Fibroblast of upper back skin (primary cell): ENCODE measurements around the gene BPI.
"Not testable (repeated sequence)": the region's sequence is repeated elsewhere in the genome, so short reads cannot be mapped to it uniquely, and the experiment has no call there.

Source experiments
- DNase-seq: peaks from one replicate; pipeline ENCODE4 v3.0.0-alpha.2; 2013

BPI gene

DNA sequence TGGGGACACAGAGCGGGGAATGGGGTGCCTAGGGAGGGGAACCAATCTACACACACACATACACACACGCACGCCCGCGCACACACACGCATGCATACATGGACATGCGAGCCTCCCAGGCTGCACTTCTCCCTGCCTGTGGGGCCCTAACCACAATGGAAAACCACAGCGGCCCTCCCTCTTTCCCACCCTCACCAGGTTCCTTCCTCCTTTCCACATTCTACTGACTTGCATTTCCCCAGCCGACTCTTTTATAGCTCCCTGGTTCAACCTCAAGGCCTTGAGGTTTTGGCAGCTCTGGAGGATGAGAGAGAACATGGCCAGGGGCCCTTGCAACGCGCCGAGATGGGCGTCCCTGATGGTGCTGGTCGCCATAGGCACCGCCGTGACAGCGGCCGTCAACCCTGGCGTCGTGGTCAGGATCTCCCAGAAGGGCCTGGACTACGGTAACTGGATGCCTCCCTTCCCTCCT lies at the start of gene BPI:
TSS of gene BPI (plus strand) at position 249 of the 472 bp plus-strand sequence. CDS start at position 317, 68 bp downstream.
- peak; percentile 71 for DNase-seq

DNA sequence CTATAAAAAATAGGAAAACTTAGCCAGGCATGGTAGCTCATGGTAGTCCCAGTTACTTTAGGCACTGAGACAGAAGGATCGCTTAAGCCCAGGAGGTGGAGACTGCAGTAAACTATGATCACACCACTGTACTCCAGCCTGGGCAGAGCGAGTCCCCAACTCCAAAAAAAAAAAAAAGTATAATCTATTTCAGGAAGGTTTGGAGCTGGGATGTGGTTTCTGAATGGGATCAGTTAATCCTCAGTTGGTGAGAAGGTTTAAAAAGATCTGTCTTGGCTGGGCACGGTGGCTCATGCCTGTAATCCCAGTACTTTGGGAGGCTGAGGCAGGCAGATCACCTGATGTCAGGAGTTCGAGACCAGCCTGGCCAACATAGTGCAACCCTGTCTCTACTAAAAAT lies 49.3 kb upstream of the BPI start:
- not testable (repeated sequence) for DNase-seq

DNA sequence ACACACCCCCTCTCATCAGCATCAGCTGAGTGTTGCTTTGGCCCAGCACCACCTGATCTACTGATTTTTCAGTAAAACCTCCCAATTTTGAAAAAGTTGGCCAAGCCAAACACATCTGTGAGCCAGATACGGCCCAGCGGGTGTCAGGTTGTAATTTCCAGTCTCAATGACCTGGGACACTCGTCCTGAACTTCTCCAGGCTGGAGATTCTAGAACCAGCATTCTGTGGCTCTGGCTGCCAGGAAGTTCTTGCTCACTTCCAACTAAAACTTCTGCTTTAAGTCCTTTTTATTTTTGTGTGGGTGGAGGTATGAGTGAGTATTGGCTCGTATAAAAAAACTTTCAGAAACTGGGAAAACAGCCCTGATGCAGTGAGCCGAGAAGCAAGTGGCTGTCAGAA lies 48.6 kb upstream of the BPI start:
- DNase-seq, result no peak

DNA sequence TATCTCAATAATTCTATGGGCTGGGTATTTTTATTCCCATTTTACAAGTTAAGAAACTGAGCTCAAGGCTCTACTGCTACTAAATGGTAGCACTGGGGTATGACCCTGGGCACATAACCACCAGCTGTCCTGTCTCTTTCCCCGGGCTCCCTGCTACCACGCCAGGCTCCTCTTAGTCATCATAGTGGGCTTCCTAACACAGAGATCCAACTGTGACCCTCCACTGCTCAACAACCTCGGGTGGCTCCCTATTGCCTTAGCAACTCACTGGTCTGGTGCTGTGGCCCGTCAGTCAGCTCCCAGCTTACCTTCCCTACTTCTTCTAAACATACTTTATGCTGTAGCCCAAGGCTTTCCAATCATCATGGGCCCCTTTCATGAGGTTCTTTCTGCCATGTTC lies 47.9 kb upstream of the BPI start:
- no peak for DNase-seq

DNA sequence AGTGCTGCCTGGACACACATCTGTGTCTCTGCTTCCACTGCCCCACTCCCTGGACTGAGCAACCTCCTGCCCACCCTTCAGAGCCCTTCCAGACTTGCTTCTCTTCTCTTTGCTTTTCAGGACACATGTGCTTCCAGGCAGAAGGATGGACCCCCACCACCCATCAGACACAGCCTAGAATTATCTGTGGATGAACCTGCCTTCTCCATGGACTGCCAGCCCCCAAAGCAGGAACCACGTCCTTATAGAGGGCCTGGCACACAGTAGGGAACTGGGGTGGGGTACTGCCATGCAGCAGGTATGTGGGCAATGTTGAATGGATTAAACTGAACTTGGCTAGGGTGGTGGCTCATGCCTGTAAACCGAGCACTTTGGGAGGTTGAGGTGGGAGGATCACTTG lies 47.0 kb upstream of the BPI start:
- no peak for DNase-seq

DNA sequence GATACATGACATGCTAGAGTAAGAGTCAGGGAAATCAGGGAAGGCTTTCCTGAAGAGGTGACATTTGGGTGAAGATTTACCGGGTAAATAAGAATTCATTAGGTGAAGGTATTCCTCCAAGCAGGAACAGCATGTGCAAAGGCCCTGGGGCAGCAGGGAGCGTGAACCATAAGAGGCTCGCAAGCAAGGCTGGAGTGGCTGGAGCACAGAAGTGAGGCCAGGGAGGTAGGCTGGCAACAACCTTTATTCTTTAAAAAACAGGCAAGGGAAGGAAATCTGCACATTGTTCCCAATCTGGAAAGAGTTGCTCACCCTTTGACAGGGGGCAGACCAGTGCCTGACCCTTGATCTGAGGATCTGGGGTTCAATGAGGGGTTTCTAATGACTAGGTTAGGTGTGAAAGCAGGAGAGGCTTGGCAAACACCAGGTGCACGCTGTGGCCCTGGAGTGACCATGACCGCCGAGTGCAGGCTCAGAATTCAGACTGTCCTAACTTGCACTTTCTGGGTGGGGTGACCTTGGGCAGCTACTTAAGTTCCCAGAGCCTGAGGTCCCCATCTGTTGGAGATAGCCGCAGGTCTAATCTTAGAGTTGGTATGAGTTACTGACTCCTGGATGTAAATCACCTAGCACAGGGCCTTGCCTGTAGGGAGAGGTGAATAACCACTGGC lies 45.3 kb upstream of the BPI start:
- DNase-seq, result no peak

DNA sequence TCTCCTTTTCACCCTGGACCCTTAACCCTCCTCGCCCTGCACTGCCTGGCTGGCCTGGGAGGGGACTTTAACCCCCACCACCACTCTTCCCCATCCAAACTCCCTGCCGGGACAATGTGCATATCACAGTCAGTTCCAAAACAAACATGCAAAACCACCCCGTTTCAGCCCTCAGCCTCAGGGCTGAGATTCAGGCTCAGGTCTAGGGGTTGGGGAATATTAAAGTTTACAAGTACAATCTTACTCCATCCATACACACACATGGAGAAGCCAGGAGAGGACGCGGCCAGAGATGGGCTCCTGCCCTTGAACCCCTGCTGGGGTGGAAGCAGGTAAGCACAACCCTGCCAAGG lies 44.0 kb upstream of the BPI start:
- DNase-seq, result no peak

DNA sequence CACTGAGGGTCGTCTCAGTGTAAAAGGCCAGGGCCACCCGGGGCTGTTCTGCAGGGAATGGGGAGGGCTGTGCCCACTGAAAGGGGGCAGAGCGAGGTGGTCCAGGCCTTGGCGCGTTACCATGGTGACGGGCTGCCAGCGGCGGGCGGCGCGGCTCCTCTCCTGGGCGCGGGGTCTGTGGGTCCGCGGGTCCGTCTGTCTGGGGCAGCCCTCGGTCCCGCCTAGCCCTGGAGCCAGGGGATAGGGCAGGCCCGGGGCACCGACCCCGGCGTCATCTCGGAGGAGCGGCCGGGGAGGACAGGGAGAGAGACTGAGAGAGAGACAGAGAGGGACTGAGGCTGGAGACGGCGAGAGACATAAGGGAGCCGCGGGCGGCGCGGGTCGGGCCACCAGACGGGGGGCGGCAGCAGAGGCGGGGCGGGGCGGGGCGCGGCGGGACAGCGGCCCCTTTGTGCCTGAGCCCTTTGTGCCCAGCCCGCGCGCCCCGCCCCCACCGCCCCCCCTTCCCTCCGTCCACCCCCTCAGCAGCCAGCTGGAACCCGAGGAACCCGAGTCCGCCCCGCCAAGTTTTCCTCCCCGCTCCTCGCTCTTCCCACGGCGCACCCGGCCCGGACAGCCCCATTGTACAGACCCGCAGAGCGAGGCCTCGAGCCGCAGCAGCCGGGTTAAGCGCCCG lies 43.4 kb upstream of the BPI start, which contains the start of gene KIAA1755:
TSS of gene KIAA1755 (minus strand) at position 358 of the 676 bp plus-strand sequence. CDS start at position 123, 235 bp downstream.
- no peak for DNase-seq

DNA sequence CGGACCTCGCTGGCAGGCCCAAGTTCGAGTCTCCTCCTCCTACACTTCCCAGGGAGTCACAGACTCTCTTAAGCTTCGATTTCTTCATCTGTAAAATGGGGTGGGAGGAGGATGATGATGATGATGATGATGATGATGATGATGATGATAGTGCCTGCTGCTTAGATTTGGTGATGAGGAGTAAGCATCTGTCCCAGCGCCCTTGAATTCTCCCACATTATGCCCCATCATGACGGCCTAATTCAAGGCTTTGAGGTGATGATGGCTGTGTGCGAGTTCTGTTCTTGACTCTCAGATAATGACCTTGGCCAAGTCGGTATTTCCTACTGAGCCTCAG lies 42.9 kb upstream of the BPI start:
- DNase-seq, result no peak

DNA sequence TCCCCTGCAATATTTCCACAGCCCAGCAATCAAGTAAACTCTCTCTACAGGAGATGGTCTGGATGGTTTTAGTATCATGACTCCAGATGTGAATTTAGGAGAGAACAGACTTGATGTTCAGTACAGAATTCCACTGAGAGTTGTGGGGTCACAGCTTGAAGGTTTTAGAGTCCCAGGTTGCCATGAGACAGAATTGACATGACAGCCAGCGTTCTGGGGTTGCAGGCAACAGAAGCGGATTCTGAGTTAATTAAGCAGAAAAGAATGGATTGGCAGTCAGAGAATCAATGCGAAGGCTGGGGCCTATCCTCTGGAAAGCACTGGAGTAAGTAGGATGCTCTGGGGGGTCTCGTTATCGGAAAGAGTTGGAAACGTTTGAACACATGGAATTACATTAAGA lies 41.0 kb upstream of the BPI start:
- no peak for DNase-seq

DNA sequence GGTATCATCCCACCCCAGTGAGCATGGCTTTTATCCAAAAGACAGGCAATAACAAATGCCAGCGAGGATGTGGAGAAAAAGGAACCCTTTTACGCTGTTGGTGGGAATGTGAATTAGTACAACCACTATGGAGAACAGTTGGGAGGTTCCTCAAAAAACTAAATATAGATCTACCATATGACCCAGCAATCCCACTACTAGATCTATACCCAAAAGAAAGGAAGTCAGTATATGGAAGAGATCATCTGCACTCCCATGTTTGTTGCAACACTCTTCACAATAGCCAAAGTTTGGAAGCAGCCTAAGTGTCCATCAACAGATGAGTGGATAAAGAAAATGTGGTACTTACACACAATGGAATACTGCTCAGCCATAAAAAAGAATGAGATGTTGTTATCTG lies 37.5 kb upstream of the BPI start:
- no peak for DNase-seq

DNA sequence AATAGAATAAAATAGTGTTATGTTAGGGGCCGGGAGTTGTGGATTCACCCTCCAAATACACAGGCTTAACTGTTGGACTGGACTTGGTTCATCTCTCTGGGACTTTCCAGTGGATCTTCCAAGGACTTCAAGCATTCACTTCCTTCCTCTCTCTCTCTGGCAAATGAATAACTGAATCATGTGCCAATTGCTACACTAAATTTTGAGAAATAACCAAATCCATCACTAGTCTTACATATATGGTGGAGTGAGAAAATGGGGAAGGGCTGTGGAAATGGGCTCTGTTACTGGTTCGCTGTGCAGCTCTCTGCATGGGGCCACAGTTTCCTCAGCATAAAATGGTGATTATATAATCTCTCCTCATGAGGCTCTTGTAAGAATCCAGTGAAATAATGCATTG lies 36.7 kb upstream of the BPI start:
- no peak for DNase-seq

DNA sequence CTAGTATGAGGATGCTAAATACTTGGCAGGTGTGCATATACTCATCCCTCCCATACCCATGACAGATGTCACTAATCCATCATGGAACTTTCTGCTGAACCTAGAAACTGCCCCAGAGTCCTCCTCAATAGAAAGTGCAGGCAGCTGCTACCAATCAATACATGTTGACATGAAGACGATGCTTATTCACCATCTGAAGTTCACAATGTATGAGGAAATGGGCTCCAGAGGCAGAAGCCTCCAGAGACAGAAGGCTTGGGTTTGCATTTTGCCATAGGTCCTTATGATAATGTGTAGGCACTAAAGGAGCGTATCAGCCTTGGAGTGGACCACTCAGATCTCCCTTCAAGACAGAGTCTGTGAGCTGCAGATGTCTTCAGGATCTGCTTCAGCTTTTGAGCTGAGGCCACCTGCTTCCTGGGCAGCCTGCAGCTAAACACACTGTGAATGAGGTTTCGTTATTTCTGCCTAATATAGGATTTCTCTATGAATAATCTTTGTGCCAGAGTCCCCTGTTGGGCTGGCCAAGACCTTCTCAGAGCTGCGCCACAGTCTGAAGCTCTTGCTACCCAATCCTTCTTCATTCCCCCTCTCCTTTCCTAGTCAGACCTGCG lies 35.9 kb upstream of the BPI start:
- DNase-seq, result no peak

DNA sequence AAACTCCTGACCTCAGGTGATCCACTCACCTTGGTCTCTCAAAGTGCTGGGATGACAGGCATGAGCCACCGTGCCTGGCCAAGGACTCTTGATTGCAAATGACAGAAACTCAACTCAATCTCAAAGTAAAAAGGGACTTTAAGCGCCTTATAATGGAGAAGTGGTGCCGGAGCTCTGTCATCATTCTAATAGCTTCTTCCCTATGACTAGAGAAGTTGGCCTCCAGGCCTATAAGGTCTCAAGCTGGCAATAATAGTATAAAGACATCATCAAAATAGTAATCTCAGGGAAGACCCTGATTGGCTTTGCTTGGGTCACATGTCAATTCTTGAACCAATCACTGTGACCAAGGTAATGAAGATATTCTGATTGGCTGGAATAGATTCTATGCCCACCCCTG lies 34.9 kb upstream of the BPI start:
- no peak for DNase-seq

DNA sequence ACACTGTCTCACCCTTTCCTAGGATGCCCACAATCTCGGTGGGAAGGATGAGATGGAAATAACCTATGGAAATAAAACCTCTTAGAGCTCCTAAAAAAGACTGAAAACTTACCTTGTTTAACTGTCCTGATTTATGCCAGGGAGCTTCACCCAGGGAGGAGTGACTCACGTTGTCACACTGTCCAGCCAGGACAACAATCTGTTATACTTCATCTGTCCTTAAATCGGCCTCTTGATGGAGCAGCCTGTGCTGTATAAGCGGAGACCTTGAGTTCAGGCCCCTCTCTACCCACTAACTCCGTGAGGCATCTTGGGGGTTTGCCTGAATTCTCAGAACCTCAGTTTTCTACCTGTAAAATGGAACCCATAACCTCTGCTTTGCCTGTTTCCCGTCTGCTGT lies 34.2 kb upstream of the BPI start:
- DNase-seq, result no peak

DNA sequence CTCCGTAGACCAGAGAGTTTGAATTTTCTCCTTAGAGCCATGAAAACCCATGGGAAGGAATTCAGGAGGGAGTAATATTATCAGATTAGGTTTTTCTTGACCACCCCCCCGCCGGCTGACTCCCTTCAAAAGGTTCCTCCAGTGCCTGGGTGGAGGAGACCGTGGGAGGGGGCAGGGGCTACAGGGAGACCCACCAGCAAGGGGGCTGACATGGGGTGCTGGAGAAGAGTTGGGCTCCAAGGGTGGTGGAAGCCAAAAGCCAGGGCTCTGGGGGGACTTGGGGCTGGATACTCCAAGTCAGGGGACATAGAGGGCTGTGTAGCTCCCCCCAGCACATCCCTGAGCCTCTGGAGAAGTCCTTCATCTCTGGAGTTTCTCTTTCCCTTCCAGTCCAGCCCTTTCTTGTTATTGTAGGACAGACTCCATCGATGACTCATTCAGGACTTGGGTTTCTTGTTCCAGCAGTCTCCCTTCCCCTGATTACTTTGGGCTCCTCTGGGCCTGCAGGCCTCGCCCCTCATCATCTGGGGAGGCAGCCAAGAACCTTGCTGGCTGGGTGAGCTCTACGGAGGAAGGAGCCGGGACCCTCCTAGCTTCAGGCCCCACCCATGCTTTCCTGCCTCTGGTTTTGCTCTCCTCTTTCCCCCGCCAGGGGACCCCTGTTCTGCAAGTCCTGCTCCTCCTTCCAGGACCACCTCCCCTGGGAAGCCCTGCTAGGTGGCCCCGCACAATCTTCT lies 32.9 kb upstream of the BPI start:
- DNase-seq, result peak; percentile 98

DNA sequence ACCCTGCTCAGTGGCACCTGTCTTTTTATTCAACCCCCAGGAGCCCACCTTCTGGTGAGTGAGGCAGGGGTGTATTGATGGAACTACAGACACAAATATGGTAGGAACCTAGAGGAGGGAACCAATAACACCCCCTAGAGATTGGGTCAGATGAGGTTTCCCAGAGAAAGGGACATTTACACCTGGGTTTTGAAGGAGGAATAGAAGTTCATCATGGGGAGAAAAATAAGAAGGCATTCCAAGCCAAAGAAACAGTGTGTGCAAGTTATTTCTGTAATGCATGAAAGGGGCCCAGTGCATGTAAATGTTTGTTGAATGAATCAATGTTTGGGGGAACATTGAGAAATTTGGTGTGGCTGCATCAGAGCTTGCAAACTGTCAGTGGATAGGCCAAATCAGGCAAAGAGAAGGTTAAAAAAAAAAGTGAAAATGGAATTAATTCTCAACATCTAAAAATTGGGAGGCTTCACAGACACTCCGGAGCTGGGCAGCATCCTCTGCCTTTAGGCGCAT lies 32.3 kb upstream of the BPI start:
- no peak for DNase-seq

DNA sequence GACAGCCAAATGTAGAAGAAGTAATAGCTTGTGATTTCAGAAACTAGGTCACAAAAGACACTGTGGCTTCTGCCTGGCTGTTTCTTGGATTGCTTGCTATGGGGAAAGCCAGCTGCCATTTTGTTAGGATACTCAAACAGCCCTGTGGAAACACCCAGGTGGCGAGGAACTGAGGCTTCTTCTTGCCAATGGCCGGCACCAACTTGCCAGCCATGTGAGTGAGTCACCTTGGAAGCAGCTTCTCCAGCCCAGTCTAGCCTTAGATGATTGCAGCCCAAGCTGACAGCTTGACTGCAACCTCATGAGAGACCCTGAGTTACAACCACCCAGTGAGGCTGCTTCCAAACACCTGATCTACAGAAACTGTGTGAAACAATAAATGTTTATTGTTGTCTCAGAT lies 31.6 kb upstream of the BPI start:
- DNase-seq, result peak; percentile 54

DNA sequence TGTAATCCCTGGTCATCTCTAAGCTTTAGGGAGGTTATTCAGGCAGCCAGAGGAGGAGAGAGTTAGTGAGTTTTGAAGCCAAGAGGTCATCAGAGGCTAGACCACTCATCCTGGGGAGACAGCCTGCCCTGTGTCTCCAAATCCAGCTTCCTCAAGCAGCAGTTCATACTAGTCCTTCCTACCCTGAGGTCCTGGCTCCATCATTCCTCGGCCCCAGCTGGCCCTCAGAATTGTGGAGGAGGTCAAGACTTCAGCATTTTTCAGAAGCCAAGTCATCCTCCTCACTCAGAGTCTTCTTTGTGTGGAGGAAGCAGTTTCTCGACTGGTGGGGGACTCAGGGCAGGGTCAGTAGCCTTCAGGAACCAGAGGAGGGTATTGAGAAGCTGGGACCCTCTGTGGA lies 31.0 kb upstream of the BPI start:
- DNase-seq, result peak; percentile 63

DNA sequence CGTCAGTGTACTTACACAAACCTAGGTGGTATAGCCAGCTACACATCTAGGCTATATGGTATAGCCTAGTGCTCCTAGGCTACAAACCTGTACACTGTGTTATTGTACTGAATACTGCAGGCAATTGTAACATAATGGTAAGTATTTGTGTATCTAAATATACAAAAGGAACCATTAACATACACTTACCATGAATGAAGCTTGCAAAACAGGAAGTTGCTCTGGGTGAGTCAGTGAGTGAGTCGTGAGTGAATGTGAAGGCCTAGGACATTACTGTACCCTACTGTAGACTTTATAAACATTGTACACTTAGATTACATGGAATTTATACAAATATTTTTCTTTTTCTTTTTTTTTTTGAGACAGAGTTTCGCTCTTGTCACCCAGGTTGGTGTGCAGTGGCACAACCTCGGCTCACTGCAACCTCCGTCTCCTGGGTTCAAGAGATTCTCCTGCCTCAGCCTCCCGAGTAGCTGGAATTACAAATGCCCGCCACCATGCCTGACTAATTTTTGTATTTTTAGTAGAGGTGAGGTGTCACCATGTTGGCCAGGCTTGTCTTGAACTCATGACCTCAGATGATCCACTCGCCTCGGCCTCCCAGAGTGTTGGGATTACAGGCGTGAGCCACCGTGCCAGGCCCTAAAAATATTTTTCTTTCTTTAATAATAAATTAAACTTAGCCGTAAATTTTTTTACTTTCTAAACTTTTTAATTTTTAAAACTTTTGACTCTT lies 28.0 kb upstream of the BPI start:
- DNase-seq, result peak; percentile 83

DNA sequence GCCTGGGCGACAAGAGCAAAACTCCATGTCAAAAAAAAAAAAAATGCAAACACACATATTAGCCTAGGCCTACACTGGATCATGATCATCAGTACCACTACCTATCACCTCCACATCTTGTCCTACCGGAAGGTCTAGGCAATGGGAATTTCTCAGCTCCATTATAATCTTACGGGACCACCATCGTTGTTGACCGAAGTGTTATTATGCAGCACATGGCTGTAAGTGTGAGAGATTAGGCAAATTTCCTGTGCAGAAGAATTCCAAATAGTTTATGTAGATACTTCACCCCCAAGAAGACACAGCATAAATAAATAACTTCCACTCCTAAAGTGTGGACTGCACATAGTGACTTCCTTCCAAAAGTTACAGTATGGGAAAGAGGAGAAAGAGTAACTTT lies 26.7 kb upstream of the BPI start:
- DNase-seq, result no peak

DNA sequence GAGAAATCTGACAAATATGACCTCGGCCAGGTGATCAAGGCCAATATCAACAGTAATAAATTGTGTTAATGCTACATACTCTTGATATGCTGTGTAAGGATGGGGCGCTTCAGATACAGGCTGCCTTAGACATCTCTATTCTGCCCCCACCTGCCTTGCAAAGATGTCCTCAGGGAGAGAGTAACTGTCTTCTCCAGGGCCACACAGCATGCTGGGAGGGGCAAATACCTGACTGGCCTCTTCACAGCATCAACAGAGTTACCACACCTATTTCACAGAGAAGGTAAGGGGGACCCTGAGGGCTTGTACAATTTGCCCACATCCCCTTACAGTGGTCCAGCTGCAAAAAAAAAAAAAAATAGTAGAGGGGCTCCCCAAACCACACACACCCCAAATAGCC lies 26.3 kb upstream of the BPI start:
- no peak for DNase-seq

DNA sequence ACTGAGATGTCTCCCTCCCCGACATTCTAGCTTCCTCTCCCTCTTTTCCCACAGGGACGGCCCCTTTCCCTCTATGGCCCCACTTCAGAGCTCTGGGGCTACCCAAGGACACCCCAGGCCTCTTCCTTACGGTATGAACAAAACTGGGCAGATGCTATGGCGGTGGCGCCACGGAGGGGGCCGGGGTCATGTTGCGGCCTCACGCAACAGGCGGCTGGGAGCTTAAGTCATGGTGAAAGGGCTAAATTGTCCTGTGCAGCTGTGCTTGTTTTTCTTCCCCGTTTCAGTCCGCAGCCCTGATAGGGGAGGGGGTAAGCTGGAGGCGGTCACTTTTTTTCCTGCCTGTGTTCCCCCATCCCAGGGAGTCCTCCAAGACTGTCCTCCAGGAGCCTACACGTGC lies 25.8 kb upstream of the BPI start:
- peak; percentile 13 for DNase-seq
